Measurements from ENCODE around the gene NRP2.

NRP2 gene

GRCh38 chr2:205682239-205682970 is at the start of gene NRP2:
Gene NRP2 (plus strand): TSS chr2:205682501. CDS start chr2:205683291, 790 bp downstream.
- FAIRE-seq (no peak), DNase-seq (ENCODE audit: low spot score) (peak; percentile 82)

GRCh38 chr2:205633994-205634393 is 48.3 kb upstream of the NRP2 start:
- DNase-seq (ENCODE audit: low spot score) (no peak), FAIRE-seq (no peak)

GRCh38 chr2:205636549-205637319 is 45.6 kb upstream of the NRP2 start:
- FAIRE-seq (no peak), DNase-seq (ENCODE audit: low spot score) (no peak)

GRCh38 chr2:205637320-205637602 is 45.0 kb upstream of the NRP2 start:
- no peak for FAIRE-seq
- no peak for DNase-seq (ENCODE audit: low spot score)

GRCh38 chr2:205637779-205638503 is 44.4 kb upstream of the NRP2 start:
- no peak for FAIRE-seq
- DNase-seq (ENCODE audit: low spot score), result no peak

GRCh38 chr2:205640716-205641115 is 41.6 kb upstream of the NRP2 start:
- no peak for FAIRE-seq
- DNase-seq (ENCODE audit: low spot score), result no peak

- FAIRE-seq, result no peak
- DNase-seq (ENCODE audit: low spot score), result no peak
Measured at GRCh38 chr2:205642599-205643356, 39.5 kb upstream of the NRP2 start.

- DNase-seq (ENCODE audit: low spot score), result no peak
- FAIRE-seq, result no peak
Measured at GRCh38 chr2:205643391-205643885, 38.9 kb upstream of the NRP2 start.

GRCh38 chr2:205644018-205644417 is 38.3 kb upstream of the NRP2 start:
- FAIRE-seq, result no peak
- DNase-seq (ENCODE audit: low spot score), result no peak

GRCh38 chr2:205646680-205647079 is 35.6 kb upstream of the NRP2 start:
- DNase-seq (ENCODE audit: low spot score), result no peak
- FAIRE-seq, result no peak

GRCh38 chr2:205650450-205650849 is 31.9 kb upstream of the NRP2 start:
- peak; percentile 29 for DNase-seq (ENCODE audit: low spot score)
- FAIRE-seq, result no peak

- DNase-seq (ENCODE audit: low spot score) (no peak), FAIRE-seq (no peak)
Measured at GRCh38 chr2:205650931-205651330, 31.4 kb upstream of the NRP2 start.

GRCh38 chr2:205651719-205652118 is 30.6 kb upstream of the NRP2 start:
- FAIRE-seq (no peak), DNase-seq (ENCODE audit: low spot score) (no peak)

- peak; percentile 64 for DNase-seq (ENCODE audit: low spot score)
- no peak for FAIRE-seq
Measured at GRCh38 chr2:205654878-205655605, 27.3 kb upstream of the NRP2 start.

- FAIRE-seq (no peak), DNase-seq (ENCODE audit: low spot score) (no peak)
Measured at GRCh38 chr2:205655779-205656456, 26.4 kb upstream of the NRP2 start.

GRCh38 chr2:205656461-205656860 is 25.8 kb upstream of the NRP2 start:
- no peak for FAIRE-seq
- DNase-seq (ENCODE audit: low spot score), result no peak

GRCh38 chr2:205656941-205657340 is 25.4 kb upstream of the NRP2 start:
- no peak for DNase-seq (ENCODE audit: low spot score)
- FAIRE-seq, result no peak

GRCh38 chr2:205657579-205657978 is 24.7 kb upstream of the NRP2 start:
- FAIRE-seq, result no peak
- DNase-seq (ENCODE audit: low spot score), result no peak

GRCh38 chr2:205658068-205658467 is 24.2 kb upstream of the NRP2 start:
- FAIRE-seq (no peak), DNase-seq (ENCODE audit: low spot score) (no peak)

- FAIRE-seq, result no peak
Measured at GRCh38 chr2:205658572-205658971, 23.7 kb upstream of the NRP2 start.

More at GRCh38 chr2:205658572-205658971, 23.7 kb upstream of the NRP2 start:
- DNase-seq (ENCODE audit: low spot score), result no peak

Data from RCC 7860 (cell line).